Smooth muscle cell (in vitro differentiated cells): ENCODE measurements around the gene TP73. TPM values are rescaled to one million over a fixed set of nuclear protein-coding genes. Genes with fewer than 3 reads are reported as not detected.

Source experiments
- DNase-seq: peaks from one replicate; lab custom pipeline; 2025; ENCODE audit not compliant: unreplicated experiment; lab: John Stamatoyannopoulos, UW
- H2AFZ ChIP-seq: fragments of 200-600 bp; sonication (generic); 2 replicates; pipeline ENCODE4 v1.6.0; 2016; ENCODE audit warnings: antibody characterized with exemption, low read depth, mild to moderate bottlenecking
- H3F3A ChIP-seq: fragments of 200-600 bp; sonication (generic); 2 replicates; pipeline ENCODE4 v1.6.0; 2017; ENCODE audit warnings: antibody characterized with exemption, low read depth
- H3K27ac ChIP-seq: fragments of 200-600 bp; sonication (generic); 2 replicates; pipeline ENCODE4 v1.5.1; 2016; ENCODE audit warnings: low read depth, mild to moderate bottlenecking
- H3K27me3 ChIP-seq: fragments of 200-600 bp; sonication (generic); 2 replicates; pipeline ENCODE4 v1.6.1; 2016; ENCODE audit warnings: low read depth, mild to moderate bottlenecking
- H3K36me3 ChIP-seq: fragments of 200-600 bp; sonication (generic); 2 replicates; pipeline ENCODE4 v1.5.1; 2016; ENCODE audit warnings: low read depth
- H3K4me1 ChIP-seq: fragments of 200-600 bp; sonication (generic); 2 replicates; pipeline ENCODE4 v1.5.1; 2016; ENCODE audit warnings: low read depth
- H3K4me2 ChIP-seq: fragments of 200-600 bp; sonication (generic); 2 replicates; pipeline ENCODE4 v1.6.0; 2016; ENCODE audit warnings: mild to moderate bottlenecking
- H3K4me3 ChIP-seq: fragments of 200-600 bp; sonication (generic); 2 replicates; pipeline ENCODE4 v1.5.1; 2016; ENCODE audit warnings: mild to moderate bottlenecking
- H3K79me2 ChIP-seq: fragments of 200-600 bp; sonication (generic); 2 replicates; pipeline ENCODE4 v1.6.0; 2016; ENCODE audit warnings: low read depth, mild to moderate bottlenecking
- H3K9ac ChIP-seq: fragments of 200-600 bp; sonication (generic); 2 replicates; pipeline ENCODE4 v1.6.0; 2016; ENCODE audit warnings: low read depth
- H3K9me3 ChIP-seq: fragments of 200-600 bp; sonication (generic); replicated peaks from 2 replicates; pipeline ENCODE4 v1.5.1; 2016; ENCODE audit warnings: low read depth
- H4K20me1 ChIP-seq: fragments of 200-600 bp; sonication (generic); 2 replicates; pipeline ENCODE4 v1.6.0; 2016; ENCODE audit warnings: low read depth
- WGBS: methylation state at CpG from one replicate; pipeline ENCODE4 v1.1.7; 2016; ENCODE audit warnings: low lambda C conversion rate; 5-methylcytosine and 5-hydroxymethylcytosine counted together
- polyA plus RNA-seq: library from polyadenylated mRNA; unstranded; fragments of >200 nt; fragmentation: Nextera tagmentation; extraction: Ambion mirVana; gene quantifications from 2 replicates; pipeline ENCODE4 v1.2.1, GENCODE V29; 2016
- total RNA-seq: library from RNA; depleted of rRNA; stranded (reverse); fragments of >200 nt; gene quantifications from 2 replicates; pipeline ENCODE4 v1.2.3, GENCODE V29; 2014
- TF ChIP-seq, protein P1 (sequence below): fragments of 200-600 bp; sonication (generic); IDR thresholded peaks from 2 replicates; pipeline ENCODE4 v1.5.1; 2017; ENCODE audit warnings: borderline replicate concordance, mild to moderate bottlenecking, antibody characterized with exemption; ENCODE audit not compliant: insufficient read depth, poor library complexity, severe bottlenecking

The TP73 gene
- total and polyA plus RNA-seq, 2 experiments from 2014 or later, result 0.22 TPM; not detected in 1

DNA sequence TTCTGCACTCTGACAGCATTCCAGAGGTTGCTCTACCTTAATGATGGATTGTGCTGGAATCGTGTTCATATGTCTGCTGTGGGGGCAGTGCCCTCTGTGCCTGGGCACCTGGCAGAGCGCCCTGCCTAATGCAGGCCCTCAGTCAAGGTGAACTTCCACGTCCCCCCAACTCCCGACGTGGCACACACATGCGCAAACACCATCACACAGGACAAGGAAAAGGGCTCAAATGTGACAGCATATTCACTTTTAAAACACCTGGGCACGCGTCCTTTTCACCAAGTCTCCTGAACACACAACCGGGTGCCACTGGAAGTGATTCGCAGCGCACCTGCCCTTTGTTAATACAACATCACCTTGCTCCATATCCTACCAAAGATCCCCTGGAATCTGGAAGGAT is 15.8 kb upstream of the TP73 start:
- Histone ChIP-seq H3K4me3 (no peak overlapping the region), H3K79me2 (no peaks in the 10 kb centered on the region), H3F3A (no peaks in the 10 kb centered on the region), H3K4me2 (no peak overlapping the region), H3K27me3 (no peaks in the 10 kb centered on the region), H3K27ac (no peak overlapping the region), H3K4me1 (no peaks in the 10 kb centered on the region), H3K9ac (no peak overlapping the region), H4K20me1 (no peaks in the 10 kb centered on the region), H3K36me3 (no peaks in the 10 kb centered on the region), H2AFZ (no peak overlapping the region), H3K9me3 (no peaks in the 10 kb centered on the region)
- TF ChIP-seq, protein P1, sequence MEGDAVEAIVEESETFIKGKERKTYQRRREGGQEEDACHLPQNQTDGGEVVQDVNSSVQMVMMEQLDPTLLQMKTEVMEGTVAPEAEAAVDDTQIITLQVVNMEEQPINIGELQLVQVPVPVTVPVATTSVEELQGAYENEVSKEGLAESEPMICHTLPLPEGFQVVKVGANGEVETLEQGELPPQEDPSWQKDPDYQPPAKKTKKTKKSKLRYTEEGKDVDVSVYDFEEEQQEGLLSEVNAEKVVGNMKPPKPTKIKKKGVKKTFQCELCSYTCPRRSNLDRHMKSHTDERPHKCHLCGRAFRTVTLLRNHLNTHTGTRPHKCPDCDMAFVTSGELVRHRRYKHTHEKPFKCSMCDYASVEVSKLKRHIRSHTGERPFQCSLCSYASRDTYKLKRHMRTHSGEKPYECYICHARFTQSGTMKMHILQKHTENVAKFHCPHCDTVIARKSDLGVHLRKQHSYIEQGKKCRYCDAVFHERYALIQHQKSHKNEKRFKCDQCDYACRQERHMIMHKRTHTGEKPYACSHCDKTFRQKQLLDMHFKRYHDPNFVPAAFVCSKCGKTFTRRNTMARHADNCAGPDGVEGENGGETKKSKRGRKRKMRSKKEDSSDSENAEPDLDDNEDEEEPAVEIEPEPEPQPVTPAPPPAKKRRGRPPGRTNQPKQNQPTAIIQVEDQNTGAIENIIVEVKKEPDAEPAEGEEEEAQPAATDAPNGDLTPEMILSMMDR, result no peak
- no peak for DNase-seq
- WGBS, result 99% methylated on average over 11 of the region's 11 CpGs

DNA sequence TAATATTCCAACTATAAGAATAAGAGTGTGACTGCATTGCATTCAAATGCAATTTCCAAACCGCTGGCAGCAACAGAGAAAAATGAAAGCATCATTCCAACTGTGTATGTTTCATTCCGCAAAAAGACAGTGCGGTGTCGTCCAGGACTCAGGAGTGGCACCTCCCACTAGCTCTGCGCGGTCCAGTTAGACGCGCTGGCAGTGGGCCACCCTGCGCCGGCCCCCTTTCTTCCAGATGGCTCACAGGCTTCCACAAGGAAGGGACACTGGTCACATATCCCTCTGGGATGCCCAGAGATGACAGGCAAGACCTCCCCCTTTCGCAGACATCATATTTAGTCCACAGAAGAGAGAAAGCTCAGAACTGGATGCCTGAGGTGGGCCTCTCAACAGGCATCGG is 14.3 kb upstream of the TP73 start:
- no peak for DNase-seq
- no peak overlapping the region for H3K27ac ChIP-seq
- H3K4me3 ChIP-seq, result no peak overlapping the region
- H4K20me1 ChIP-seq, result no peaks in the 10 kb centered on the region
- no peaks in the 10 kb centered on the region for H3F3A ChIP-seq
- TF ChIP-seq, protein P1, result no peak
- H3K79me2 ChIP-seq, result no peaks in the 10 kb centered on the region
- no peak overlapping the region for H2AFZ ChIP-seq
- 89% methylated on average over 12 of the region's 12 CpGs for WGBS
- no peak overlapping the region for H3K9ac ChIP-seq
- no peak overlapping the region for H3K4me2 ChIP-seq
- H3K4me1 ChIP-seq, result no peaks in the 10 kb centered on the region
- H3K36me3 ChIP-seq, result no peaks in the 10 kb centered on the region
- H3K9me3 ChIP-seq, result no peaks in the 10 kb centered on the region
- no peaks in the 10 kb centered on the region for H3K27me3 ChIP-seq

DNA sequence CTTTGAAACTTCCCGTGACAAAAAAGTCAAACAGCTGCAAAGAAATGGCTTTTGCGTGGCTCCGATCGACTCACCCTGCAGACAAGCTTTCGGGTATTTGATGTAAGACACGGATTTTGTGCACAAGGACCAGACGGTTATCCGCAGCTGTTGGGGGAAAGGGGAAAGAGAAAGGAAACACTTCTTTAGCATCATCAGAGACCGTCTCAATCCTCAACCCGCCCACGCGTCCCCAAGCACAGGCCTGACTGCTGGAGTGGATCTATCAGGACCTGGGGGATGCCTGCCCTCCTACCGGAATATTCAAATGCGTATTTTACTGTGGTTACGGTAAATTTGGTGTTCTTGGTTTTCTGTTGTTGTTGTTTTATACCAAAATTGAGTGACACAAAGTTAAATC is 13.6 kb upstream of the TP73 start:
- Histone ChIP-seq H3K9ac (no peak overlapping the region), H3K27me3 (no peaks in the 10 kb centered on the region), H3K4me2 (no peak overlapping the region), H3K4me3 (no peak overlapping the region), H3K9me3 (no peaks in the 10 kb centered on the region), H3F3A (no peaks in the 10 kb centered on the region), H3K79me2 (no peaks in the 10 kb centered on the region), H3K36me3 (no peaks in the 10 kb centered on the region), H2AFZ (no peak overlapping the region), H3K4me1 (no peaks in the 10 kb centered on the region), H3K27ac (no peak overlapping the region), H4K20me1 (no peaks in the 10 kb centered on the region)
- 50% methylated on average over 15 of the region's 15 CpGs for WGBS
- no peak for DNase-seq
- TF ChIP-seq, protein P1, result no peak

DNA sequence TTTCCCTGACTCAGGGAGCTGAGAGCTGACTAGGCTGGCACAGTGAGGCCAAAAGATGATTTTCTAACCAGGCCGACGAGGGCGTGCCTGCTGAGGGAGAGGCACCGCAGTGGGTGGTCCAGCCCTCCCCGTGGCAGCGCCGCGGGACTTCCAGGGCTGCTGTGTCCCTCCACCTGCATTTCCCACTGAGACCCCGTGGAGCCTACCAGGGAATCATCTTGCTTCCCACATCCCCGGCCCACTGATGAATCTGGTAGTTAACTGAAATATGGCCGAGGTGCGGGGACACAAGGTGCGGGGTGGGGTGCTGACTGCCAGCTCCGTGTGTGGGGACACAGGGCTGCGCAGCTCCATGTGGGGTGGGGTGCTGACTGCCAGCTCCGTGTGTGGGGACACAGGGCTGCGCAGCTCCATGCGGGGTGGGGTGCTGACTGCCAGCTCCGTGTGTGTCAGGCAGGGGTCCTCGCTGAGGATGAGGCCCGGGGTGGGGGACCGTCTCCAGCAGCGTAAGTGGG is 12.9 kb upstream of the TP73 start:
- no peaks in the 10 kb centered on the region for H4K20me1 ChIP-seq
- no peaks in the 10 kb centered on the region for H3K9me3 ChIP-seq
- no peak overlapping the region for H3K27ac ChIP-seq
- H3K9ac ChIP-seq, result no peak overlapping the region
- H3K4me3 ChIP-seq, result no peak overlapping the region
- TF ChIP-seq, protein P1, result no peak
- no peaks in the 10 kb centered on the region for H3K36me3 ChIP-seq
- no peaks in the 10 kb centered on the region for H3K4me1 ChIP-seq
- 96% methylated on average over 23 of the region's 23 CpGs for WGBS
- H3F3A ChIP-seq, result no peaks in the 10 kb centered on the region
- DNase-seq, result no peak
- no peak overlapping the region for H2AFZ ChIP-seq
- H3K4me2 ChIP-seq, result no peak overlapping the region
- H3K79me2 ChIP-seq, result no peaks in the 10 kb centered on the region
- H3K27me3 ChIP-seq, result no peaks in the 10 kb centered on the region
